ENCODE measurements around the gene INCENP. TPM values are rescaled to one million over a fixed set of nuclear protein-coding genes. Genes with fewer than 3 reads are reported as not detected.
A peak's percentile ranks its signal among the peaks of the same experiment; 100 is the strongest.

INCENP gene
- total and polyA plus RNA-seq, 2 experiments from 2014 or later, result 35.6 to 131 TPM

DNA sequence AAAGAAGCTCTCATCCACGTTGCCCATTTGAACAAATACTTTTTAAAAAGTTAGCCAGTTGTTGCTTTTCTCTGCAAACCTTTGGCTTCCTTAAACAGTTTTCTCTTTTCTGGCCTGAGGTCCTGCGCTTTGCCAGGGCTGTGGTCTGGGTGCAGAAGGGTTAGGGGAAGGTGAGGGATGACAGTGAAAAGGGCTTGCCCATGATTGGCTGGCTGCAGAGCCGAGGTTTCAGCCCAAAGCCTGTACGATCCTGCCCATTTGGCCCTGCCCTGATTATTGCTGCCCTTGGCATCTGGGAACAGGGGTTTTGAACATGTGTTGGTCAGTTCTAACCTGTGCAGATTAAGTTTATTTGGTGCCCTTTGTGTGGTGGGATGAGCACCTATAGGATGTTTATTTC is 1.5 kb downstream of the INCENP start:
- Histone ChIP-seq H3K4me1 (ENCODE audit: insufficient read depth) (peaks cover 12% of the 10 kb centered on the region), H4K20me1 (replicated peaks; ENCODE audit: insufficient read depth) (peaks cover 26% of the 10 kb centered on the region), H3K27ac (ENCODE audit: low read depth) (no peak overlapping the region), H3K9me2 (ENCODE audit: insufficient read depth) (no peaks in the 10 kb centered on the region), H3K27me3 (ENCODE audit: insufficient read depth) (no peaks in the 10 kb centered on the region), H2AFZ (no peak overlapping the region), H3F3A (replicated peaks; ENCODE audit: low read depth) (no peaks in the 10 kb centered on the region), H3K4me2 (peak overlapping the region; percentile 95), H3K79me2 (replicated peaks; ENCODE audit: insufficient read depth) (peaks cover 62% of the 10 kb centered on the region), H3K4me3 (peak overlapping the region; percentile 97), H3K36me3 (ENCODE audit: insufficient read depth) (peaks cover under 1% of the 10 kb centered on the region; the same call in 1 of the 2 replicates)
- no peak for DNase-seq (ENCODE audit: low spot score)
- no peak overlapping the region for H3K27ac Mint-ChIP-seq
- no peaks in the 10 kb centered on the region for H3K9me3 Mint-ChIP-seq
- H3K36me3 Mint-ChIP-seq (ENCODE audit: low read depth), result peaks cover 21% of the 10 kb centered on the region
- H3K4me3 Mint-ChIP-seq, result peak overlapping the region; percentile 99
- peaks cover 3% of the 10 kb centered on the region for H3K27me3 Mint-ChIP-seq (ENCODE audit: insufficient read depth, low read depth, poor library complexity)
- ATAC-seq, result no peak
- H3K4me1 Mint-ChIP-seq, result peaks cover 19% of the 10 kb centered on the region
- TF ChIP-seq EZH2 (IDR thresholded peaks at IDR 0.05; ENCODE audit: low read depth, unreplicated experiment), result no peak
- TF ChIP-seq, protein P1, sequence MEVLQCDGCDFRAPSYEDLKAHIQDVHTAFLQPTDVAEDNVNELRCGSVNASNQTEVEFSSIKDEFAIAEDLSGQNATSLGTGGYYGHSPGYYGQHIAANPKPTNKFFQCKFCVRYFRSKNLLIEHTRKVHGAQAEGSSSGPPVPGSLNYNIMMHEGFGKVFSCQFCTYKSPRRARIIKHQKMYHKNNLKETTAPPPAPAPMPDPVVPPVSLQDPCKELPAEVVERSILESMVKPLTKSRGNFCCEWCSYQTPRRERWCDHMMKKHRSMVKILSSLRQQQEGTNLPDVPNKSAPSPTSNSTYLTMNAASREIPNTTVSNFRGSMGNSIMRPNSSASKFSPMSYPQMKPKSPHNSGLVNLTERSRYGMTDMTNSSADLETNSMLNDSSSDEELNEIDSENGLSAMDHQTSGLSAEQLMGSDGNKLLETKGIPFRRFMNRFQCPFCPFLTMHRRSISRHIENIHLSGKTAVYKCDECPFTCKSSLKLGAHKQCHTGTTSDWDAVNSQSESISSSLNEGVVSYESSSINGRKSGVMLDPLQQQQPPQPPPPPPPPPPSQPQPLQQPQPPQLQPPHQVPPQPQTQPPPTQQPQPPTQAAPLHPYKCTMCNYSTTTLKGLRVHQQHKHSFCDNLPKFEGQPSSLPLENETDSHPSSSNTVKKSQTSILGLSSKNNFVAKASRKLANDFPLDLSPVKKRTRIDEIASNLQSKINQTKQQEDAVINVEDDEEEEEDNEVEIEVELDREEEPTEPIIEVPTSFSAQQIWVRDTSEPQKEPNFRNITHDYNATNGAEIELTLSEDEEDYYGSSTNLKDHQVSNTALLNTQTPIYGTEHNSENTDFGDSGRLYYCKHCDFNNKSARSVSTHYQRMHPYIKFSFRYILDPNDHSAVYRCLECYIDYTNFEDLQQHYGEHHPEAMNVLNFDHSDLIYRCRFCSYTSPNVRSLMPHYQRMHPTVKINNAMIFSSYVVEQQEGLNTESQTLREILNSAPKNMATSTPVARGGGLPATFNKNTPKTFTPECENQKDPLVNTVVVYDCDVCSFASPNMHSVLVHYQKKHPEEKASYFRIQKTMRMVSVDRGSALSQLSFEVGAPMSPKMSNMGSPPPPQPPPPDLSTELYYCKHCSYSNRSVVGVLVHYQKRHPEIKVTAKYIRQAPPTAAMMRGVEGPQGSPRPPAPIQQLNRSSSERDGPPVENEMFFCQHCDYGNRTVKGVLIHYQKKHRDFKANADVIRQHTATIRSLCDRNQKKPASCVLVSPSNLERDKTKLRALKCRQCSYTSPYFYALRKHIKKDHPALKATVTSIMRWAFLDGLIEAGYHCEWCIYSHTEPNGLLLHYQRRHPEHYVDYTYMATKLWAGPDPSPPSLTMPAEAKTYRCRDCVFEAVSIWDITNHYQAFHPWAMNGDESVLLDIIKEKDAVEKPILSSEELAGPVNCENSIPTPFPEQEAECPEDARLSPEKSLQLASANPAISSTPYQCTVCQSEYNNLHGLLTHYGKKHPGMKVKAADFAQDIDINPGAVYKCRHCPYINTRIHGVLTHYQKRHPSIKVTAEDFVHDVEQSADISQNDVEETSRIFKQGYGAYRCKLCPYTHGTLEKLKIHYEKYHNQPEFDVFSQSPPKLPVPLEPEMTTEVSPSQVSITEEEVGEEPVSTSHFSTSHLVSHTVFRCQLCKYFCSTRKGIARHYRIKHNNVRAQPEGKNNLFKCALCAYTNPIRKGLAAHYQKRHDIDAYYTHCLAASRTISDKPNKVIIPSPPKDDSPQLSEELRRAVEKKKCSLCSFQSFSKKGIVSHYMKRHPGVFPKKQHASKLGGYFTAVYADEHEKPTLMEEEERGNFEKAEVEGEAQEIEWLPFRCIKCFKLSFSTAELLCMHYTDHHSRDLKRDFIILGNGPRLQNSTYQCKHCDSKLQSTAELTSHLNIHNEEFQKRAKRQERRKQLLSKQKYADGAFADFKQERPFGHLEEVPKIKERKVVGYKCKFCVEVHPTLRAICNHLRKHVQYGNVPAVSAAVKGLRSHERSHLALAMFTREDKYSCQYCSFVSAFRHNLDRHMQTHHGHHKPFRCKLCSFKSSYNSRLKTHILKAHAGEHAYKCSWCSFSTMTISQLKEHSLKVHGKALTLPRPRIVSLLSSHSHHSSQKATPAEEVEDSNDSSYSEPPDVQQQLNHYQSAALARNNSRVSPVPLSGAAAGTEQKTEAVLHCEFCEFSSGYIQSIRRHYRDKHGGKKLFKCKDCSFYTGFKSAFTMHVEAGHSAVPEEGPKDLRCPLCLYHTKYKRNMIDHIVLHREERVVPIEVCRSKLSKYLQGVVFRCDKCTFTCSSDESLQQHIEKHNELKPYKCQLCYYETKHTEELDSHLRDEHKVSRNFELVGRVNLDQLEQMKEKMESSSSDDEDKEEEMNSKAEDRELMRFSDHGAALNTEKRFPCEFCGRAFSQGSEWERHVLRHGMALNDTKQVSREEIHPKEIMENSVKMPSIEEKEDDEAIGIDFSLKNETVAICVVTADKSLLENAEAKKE (CRISPR knock-in tag; IDR thresholded peaks at IDR 0.05), result no peak
- no peak for TF ChIP-seq ZNF114 (CRISPR knock-in tag; IDR thresholded peaks at IDR 0.05)
- TF ChIP-seq ZNF331 (CRISPR knock-in tag; IDR thresholded peaks at IDR 0.05; ENCODE audit: low read depth), result no peak
- TF ChIP-seq JUNB (IDR thresholded peaks at IDR 0.05; ENCODE audit: unreplicated experiment), result no peak
- TF ChIP-seq EZH2phosphoT487 (IDR thresholded peaks at IDR 0.05; ENCODE audit: unreplicated experiment), result no peak
- TF ChIP-seq, protein P2, sequence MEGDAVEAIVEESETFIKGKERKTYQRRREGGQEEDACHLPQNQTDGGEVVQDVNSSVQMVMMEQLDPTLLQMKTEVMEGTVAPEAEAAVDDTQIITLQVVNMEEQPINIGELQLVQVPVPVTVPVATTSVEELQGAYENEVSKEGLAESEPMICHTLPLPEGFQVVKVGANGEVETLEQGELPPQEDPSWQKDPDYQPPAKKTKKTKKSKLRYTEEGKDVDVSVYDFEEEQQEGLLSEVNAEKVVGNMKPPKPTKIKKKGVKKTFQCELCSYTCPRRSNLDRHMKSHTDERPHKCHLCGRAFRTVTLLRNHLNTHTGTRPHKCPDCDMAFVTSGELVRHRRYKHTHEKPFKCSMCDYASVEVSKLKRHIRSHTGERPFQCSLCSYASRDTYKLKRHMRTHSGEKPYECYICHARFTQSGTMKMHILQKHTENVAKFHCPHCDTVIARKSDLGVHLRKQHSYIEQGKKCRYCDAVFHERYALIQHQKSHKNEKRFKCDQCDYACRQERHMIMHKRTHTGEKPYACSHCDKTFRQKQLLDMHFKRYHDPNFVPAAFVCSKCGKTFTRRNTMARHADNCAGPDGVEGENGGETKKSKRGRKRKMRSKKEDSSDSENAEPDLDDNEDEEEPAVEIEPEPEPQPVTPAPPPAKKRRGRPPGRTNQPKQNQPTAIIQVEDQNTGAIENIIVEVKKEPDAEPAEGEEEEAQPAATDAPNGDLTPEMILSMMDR (conservative IDR thresholded peaks at IDR 0.05; ENCODE audit: low read depth in 2 of 2), result no peak
- TF ChIP-seq, protein P3, sequence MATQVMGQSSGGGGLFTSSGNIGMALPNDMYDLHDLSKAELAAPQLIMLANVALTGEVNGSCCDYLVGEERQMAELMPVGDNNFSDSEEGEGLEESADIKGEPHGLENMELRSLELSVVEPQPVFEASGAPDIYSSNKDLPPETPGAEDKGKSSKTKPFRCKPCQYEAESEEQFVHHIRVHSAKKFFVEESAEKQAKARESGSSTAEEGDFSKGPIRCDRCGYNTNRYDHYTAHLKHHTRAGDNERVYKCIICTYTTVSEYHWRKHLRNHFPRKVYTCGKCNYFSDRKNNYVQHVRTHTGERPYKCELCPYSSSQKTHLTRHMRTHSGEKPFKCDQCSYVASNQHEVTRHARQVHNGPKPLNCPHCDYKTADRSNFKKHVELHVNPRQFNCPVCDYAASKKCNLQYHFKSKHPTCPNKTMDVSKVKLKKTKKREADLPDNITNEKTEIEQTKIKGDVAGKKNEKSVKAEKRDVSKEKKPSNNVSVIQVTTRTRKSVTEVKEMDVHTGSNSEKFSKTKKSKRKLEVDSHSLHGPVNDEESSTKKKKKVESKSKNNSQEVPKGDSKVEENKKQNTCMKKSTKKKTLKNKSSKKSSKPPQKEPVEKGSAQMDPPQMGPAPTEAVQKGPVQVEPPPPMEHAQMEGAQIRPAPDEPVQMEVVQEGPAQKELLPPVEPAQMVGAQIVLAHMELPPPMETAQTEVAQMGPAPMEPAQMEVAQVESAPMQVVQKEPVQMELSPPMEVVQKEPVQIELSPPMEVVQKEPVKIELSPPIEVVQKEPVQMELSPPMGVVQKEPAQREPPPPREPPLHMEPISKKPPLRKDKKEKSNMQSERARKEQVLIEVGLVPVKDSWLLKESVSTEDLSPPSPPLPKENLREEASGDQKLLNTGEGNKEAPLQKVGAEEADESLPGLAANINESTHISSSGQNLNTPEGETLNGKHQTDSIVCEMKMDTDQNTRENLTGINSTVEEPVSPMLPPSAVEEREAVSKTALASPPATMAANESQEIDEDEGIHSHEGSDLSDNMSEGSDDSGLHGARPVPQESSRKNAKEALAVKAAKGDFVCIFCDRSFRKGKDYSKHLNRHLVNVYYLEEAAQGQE (IDR thresholded peaks at IDR 0.05; ENCODE audit: unreplicated experiment), result no peak
- TF ChIP-seq CREB1 (CRISPR knock-in tag; IDR thresholded peaks at IDR 0.05; ENCODE audit: low read depth), result no peak
- no peak for TF ChIP-seq POLR2AphosphoS5 (IDR thresholded peaks at IDR 0.05; ENCODE audit: low read depth)
- TF ChIP-seq NANOG (IDR thresholded peaks at IDR 0.05; ENCODE audit: borderline replicate concordance), result no peak
- TF ChIP-seq, protein P4, sequence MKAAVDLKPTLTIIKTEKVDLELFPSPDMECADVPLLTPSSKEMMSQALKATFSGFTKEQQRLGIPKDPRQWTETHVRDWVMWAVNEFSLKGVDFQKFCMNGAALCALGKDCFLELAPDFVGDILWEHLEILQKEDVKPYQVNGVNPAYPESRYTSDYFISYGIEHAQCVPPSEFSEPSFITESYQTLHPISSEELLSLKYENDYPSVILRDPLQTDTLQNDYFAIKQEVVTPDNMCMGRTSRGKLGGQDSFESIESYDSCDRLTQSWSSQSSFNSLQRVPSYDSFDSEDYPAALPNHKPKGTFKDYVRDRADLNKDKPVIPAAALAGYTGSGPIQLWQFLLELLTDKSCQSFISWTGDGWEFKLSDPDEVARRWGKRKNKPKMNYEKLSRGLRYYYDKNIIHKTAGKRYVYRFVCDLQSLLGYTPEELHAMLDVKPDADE (IDR thresholded peaks at IDR 0.05), result no peak
- TF ChIP-seq STAT1 (IDR thresholded peaks at IDR 0.05; ENCODE audit: unreplicated experiment), result no peak

Measured in GM23338 (cell line).